Lung (tissue), 12 donors: ENCODE data around the gene ANK3. TPM values are rescaled to one million over a fixed set of nuclear protein-coding genes. Genes with fewer than 3 reads are reported as not detected.
A peak's percentile ranks its signal among the peaks of the same experiment; 100 is the strongest.

Source experiments
- ATAC-seq: fragments of 200-7000 bp; cut with Tn5 transposase; one replicate; pipeline ENCODE4 v1.9.1; 2020; ENCODE audit warnings: moderate number of reproducible peaks; ENCODE audit not compliant: insufficient read depth, low FRiP score
- DNase-seq, 3 donors: peaks; one replicate each; pipeline ENCODE4 v3.0.0-alpha.2; 2013 to 2017
- H3K27ac ChIP-seq, 2 donors: one replicate each; pipeline ENCODE4 v1.5.1; 2013; ENCODE audit warnings: mild to moderate bottlenecking in 2 of 2, moderate library complexity in 2 of 2, control low read depth in 1 of 2, inconsistent platforms in 1 of 2, low read depth in 1 of 2, low read length in 1 of 2
- H3K27me3 ChIP-seq, 3 donors: one replicate each; pipeline ENCODE4 v1.5.1; 2013; ENCODE audit warnings: low read length in 2 of 3; ENCODE audit not compliant: control insufficient read depth in 3 of 3, insufficient read depth in 3 of 3
- H3K36me3 ChIP-seq, 4 donors: one replicate each; pipeline ENCODE4 v1.5.1; 2013; ENCODE audit warnings: low read length in 4 of 4, mild to moderate bottlenecking in 1 of 4, moderate library complexity in 1 of 4; ENCODE audit not compliant: control insufficient read depth in 4 of 4, insufficient read depth in 4 of 4
- H3K4me1 ChIP-seq, 5 donors: one replicate each; pipeline ENCODE4 v1.5.1; 2013; ENCODE audit warnings: low read length in 5 of 5, mild to moderate bottlenecking in 2 of 5, moderate library complexity in 1 of 5; ENCODE audit not compliant: control insufficient read depth in 5 of 5, insufficient read depth in 5 of 5
- H3K4me3 ChIP-seq: one replicate; pipeline ENCODE4 v1.5.1; 2013; ENCODE audit warnings: mild to moderate bottlenecking, control low read depth, moderate library complexity
- H3K9ac ChIP-seq, 2 donors: one replicate each; pipeline ENCODE4 v1.5.1; 2013; ENCODE audit warnings: low read length in 2 of 2, control low read depth in 1 of 2; ENCODE audit not compliant: insufficient read depth in 1 of 2
- H3K9me3 ChIP-seq, 4 donors: one replicate each; pipeline ENCODE4 v1.5.1; 2013; ENCODE audit warnings: low read length in 3 of 4, mild to moderate bottlenecking in 1 of 4, moderate library complexity in 1 of 4; ENCODE audit not compliant: control insufficient read depth in 4 of 4, insufficient read depth in 3 of 4
- WGBS, 2 donors: extraction: QIAGEN DNeasy Blood & Tissue Kit; methylation state at CpG; one replicate each; pipeline ENCODE4 v1.1.7; 2013; 5-methylcytosine and 5-hydroxymethylcytosine counted together
- polyA plus RNA-seq, 2 donors: library from polyadenylated mRNA; stranded (reverse); fragments of 200-250 nt; gene quantifications; one replicate each; pipeline ENCODE4 v1.2.1, GENCODE V29; 2013
- total RNA-seq, 2 donors: library from RNA; depleted of rRNA in 1 of 2; stranded (reverse); fragments of >200 nt in 1 of 2; gene quantifications; one replicate each; pipeline ENCODE4 v1.2.1, GENCODE V29; 2014 to 2021
- TF ChIP-seq, protein P1 (sequence below): IDR thresholded peaks from 2 replicates; pipeline ENCODE4 v1.5.1; 2012; ENCODE audit warnings: mild to moderate bottlenecking; ENCODE audit errors: control extremely low read depth, extremely low read depth
- donor health status: control.
- donor health status: control.
- donor health status: Bipolar disorder and iron deficiency.
- donor health status: healthy.
- donor health status: DM: yes; HTN: yes; CAD: no.

ANK3 gene
- total and polyA plus RNA-seq, 4 donors, result 10.4 to 96.0 (median 46.4) TPM

DNA sequence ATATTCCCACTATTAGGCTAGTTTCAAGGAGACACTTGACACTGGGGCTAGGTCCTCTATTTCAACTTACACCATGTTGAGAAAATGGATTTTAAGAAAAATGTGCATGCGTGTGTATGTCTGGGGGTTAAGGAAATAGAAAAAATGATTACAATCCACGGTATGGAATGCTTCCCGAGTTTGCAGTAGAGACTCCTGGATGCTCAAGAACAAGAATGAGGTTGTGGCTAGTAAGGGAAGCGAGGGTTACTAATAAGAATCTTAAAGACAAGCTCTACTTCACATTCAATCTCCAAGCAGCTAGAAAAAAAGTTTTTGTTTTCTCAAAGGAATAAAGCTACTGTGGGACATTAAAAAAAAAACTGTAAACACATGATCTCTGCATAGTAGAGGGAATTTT lies 54.7 kb downstream of the ANK3 start:
- TF ChIP-seq, protein P1, sequence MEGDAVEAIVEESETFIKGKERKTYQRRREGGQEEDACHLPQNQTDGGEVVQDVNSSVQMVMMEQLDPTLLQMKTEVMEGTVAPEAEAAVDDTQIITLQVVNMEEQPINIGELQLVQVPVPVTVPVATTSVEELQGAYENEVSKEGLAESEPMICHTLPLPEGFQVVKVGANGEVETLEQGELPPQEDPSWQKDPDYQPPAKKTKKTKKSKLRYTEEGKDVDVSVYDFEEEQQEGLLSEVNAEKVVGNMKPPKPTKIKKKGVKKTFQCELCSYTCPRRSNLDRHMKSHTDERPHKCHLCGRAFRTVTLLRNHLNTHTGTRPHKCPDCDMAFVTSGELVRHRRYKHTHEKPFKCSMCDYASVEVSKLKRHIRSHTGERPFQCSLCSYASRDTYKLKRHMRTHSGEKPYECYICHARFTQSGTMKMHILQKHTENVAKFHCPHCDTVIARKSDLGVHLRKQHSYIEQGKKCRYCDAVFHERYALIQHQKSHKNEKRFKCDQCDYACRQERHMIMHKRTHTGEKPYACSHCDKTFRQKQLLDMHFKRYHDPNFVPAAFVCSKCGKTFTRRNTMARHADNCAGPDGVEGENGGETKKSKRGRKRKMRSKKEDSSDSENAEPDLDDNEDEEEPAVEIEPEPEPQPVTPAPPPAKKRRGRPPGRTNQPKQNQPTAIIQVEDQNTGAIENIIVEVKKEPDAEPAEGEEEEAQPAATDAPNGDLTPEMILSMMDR, result no peak
- Histone ChIP-seq H3K4me3 (no peak overlapping the region), H3K4me1 (peaks cover 0 to 9% (median 0%) of the 10 kb centered on the region in 5 donors), H3K9me3 (no peaks in the 10 kb centered on the region), H3K27me3 (no peaks in the 10 kb centered on the region), H3K27ac (no peak overlapping the region), H3K36me3 (no peaks in the 10 kb centered on the region), H3K9ac (no peak overlapping the region)
- DNase-seq, result no peak
- ATAC-seq, result no peak
- 64 to 76% methylated on average over 4 of the region's 4 CpGs for WGBS, 2 donors

DNA sequence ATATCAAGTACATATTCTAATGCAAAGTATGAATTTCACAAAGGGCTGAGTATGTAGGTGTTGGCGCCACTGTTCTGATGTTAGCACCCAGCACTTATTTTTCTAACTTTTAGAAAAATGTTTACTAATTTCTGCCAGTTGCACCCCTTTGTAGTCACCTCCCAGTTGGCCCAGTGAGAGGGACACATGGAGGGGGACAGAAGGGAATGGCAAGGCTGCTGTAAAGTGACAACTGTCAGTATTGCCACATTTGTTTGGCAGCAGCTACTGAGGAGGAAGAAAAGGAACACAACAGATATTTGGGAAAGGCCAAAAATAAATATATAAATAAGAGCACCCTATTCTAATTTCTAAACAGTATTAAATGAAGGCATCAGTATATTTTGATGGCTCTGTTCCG lies 57.3 kb downstream of the ANK3 start:
- DNase-seq (no peak), ATAC-seq (no peak)
- Histone ChIP-seq H3K9me3 (no peaks in the 10 kb centered on the region), H3K36me3 (no peaks in the 10 kb centered on the region), H3K4me1 (no peaks in the 10 kb centered on the region), H3K27ac (no peak overlapping the region), H3K27me3 (no peaks in the 10 kb centered on the region), H3K4me3 (no peak overlapping the region), H3K9ac (no peak overlapping the region)
- WGBS, 2 donors, result 83 to 99% methylated on average over 2 of the region's 2 CpGs
- TF ChIP-seq, protein P1, result no peak

DNA sequence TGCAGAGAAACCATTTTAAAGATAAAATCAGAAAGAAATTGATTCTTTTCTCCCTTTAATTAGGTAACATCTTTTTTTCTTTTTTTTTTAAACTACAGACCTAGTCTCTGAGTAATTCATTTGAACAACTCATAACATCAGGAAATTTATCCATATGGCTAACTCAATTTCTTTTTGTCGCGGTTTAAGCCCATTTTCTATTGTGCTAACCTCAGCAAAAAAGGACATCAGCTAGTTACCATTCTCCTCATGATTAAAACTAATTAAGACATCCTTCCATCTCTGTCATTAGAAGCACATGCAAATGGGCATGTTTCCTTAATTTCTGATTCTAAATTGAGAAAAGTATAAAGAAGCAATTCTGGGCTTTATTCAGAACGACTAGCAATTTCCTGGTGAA lies 57.8 kb downstream of the ANK3 start:
- Histone ChIP-seq H3K27ac (no peak overlapping the region), H3K4me1 (no peaks in the 10 kb centered on the region), H3K4me3 (no peak overlapping the region), H3K27me3 (no peaks in the 10 kb centered on the region), H3K9ac (no peak overlapping the region), H3K36me3 (no peaks in the 10 kb centered on the region), H3K9me3 (no peaks in the 10 kb centered on the region)
- TF ChIP-seq, protein P1, result no peak
- ATAC-seq, result no peak
- 95% methylated on average over 3 of the region's 3 CpGs for WGBS, 2 donors
- DNase-seq, result no peak

DNA sequence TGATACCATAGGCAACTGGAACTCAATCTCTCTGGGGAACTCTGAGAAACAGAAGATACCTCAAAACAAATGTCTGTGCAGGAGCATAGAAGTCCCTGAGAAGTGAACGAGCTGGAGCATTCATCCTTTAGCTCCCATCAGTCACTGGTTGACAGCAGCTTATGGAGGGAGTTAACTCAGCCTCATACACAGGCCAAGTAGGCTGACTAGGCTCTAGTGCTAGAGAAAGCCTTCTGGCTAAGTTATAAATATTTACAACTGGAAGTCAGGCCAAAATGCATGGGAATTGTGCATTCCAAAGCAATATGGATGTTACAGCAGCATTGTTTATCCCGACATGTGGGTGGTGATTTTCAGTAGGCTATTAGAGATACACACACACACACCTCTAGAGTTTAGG lies 66.5 kb downstream of the ANK3 start:
- H3K4me3 ChIP-seq, result no peak overlapping the region
- H3K36me3 ChIP-seq, result no peaks in the 10 kb centered on the region
- ATAC-seq (no peak), DNase-seq (peak in 1 of 3 donors; percentile 48)
- 69 to 72% methylated on average over 2 of the region's 2 CpGs for WGBS, 2 donors
- H3K9ac ChIP-seq, result no peak overlapping the region
- no peaks in the 10 kb centered on the region for H3K9me3 ChIP-seq
- H3K27ac ChIP-seq, result no peak overlapping the region
- H3K27me3 ChIP-seq, result no peaks in the 10 kb centered on the region
- H3K4me1 ChIP-seq, result no peaks in the 10 kb centered on the region
- TF ChIP-seq, protein P1, result no peak
